ENCODE data around the gene RASGEF1C.

Gene RASGEF1C

DNA sequence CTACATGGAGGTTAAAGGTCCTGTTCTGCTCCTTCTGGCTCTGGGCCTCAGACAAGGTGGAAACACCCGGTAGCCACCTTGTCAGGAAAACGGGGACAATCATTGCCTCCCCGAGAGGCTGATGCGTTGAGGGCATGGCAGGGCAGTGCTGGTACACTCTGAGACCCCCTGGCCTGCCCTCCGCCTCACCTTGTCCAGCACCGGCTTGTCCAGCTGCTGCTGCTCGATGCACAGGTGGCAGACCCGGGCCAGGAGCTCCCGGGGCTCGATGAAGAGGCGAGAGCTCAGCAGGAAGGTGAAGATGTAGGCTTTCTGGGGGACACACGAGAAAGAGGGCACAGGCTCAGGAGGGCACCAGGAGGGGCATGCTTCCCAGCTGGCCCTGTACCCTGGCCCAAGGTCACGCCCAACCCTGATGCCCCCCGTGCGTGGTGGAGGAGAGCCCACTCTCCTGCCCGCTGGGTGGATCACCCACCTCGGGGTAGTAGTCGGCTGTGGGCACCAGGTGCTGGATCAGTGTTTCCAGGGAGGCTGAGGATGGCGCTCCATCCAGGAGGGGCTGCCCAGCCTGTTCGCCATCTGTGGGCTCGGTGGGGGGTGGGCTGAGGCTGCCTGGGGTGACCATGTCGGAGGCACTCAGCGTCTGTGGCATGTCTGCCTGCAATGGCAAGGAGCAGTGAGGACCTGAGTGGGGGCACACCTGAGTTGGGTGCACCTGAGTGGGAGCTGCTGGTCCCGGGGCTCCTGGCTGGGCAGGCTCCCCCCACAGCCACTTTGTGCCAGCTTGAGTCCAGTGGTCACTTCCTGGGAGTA, 71.4 kb downstream of the RASGEF1C start:
- no peaks in the 10 kb centered on the region for H3K27me3 ChIP-seq (replicated peaks; ENCODE audit: control insufficient read depth, insufficient read depth, low read length, poor library complexity, severe bottlenecking)
- DNase-seq, result no peak
- no peaks in the 10 kb centered on the region for H3K4me1 ChIP-seq (ENCODE audit: control insufficient read depth, insufficient read depth, low read length, poor library complexity, severe bottlenecking)
- no peaks in the 10 kb centered on the region for H3K36me3 ChIP-seq (ENCODE audit: control insufficient read depth, insufficient read depth, low read length)
- no peak overlapping the region for H3K4me3 ChIP-seq (ENCODE audit: insufficient read depth, low read depth, low read length, poor library complexity, severe bottlenecking)
- H3K9me3 ChIP-seq (ENCODE audit: control insufficient read depth, low read length), result no peaks in the 10 kb centered on the region
- H3K27ac ChIP-seq (ENCODE audit: insufficient read depth, low read length, poor library complexity, severe bottlenecking), result no peak overlapping the region

DNA sequence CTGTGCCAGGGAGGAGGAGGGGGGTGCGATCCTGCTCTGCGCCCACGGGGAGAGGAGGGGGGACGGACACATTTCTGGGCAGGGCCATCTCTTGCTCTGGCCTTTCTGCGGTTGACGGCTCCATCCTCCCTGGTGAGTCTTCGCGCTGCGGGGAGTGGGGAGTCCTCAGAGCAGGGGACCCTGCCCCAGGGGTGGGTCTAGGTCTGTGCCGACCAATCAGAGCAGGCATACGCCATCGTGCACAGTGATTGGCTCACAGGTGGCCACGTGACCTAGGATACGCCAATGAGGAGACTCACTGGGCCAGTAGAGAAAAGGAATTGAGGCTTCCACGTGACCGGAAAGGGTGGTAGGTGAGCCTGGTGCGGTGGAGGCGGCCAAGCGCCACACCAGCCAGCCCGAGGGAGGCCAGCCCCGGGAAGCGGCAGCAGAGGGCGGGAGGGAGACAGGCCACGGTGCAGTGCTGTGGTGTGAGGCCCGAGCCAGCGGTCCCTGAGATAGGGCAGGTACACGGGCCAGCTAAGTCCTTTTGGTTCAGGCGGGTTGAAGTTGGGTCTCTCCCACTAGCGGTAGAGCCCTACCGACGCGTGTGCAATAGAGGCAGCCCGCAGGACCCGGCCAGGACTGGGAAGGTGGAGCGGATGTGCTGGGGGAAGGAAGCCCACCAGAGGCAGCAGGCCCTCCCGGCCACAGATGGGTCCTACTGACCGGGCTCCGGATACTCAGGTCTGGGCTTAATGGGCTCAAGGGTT, 72.2 kb downstream of the RASGEF1C start:
- H3K9me3 ChIP-seq (ENCODE audit: control insufficient read depth, low read length), result no peaks in the 10 kb centered on the region
- no peak overlapping the region for H3K4me3 ChIP-seq (ENCODE audit: insufficient read depth, low read depth, low read length, poor library complexity, severe bottlenecking)
- H3K27me3 ChIP-seq (replicated peaks; ENCODE audit: control insufficient read depth, insufficient read depth, low read length, poor library complexity, severe bottlenecking), result no peaks in the 10 kb centered on the region
- H3K27ac ChIP-seq (ENCODE audit: insufficient read depth, low read length, poor library complexity, severe bottlenecking), result no peak overlapping the region
- no peaks in the 10 kb centered on the region for H3K4me1 ChIP-seq (ENCODE audit: control insufficient read depth, insufficient read depth, low read length, poor library complexity, severe bottlenecking)
- no peak for DNase-seq
- no peaks in the 10 kb centered on the region for H3K36me3 ChIP-seq (ENCODE audit: control insufficient read depth, insufficient read depth, low read length)

DNA sequence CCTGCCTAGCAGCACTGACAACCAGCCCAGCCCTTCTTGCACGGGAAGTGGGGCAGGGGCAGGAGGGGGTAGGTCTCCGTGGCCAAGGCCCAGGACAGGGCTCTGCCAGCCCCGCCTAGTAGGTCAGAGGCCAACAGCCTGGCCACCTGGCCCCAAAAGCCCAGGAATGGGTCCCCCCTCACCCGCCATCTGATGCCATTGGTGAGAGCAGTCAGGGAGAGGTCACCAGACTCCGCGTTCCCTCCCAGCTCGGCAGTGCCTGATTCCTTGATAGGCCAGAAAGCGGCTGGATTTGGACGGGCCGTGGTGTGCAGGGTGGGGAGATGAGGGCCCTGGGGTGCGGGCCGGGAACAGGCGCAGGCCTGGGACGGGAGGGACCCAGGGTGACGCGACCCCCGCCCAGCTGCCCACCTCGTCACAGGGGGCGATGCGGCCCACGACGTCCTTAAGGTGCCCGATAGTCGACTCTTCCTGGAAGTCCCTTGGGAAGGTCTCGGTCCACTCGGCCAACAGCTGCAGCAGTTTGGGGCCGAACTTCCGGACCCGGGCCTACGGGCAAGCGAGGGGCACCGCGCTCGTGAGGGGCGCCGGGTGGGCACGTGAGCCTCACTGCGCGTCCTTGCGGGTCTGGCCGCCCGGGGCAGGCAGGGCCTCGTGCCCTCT, 72.9 kb downstream of the RASGEF1C start:
- no peak overlapping the region for H3K4me3 ChIP-seq (ENCODE audit: insufficient read depth, low read depth, low read length, poor library complexity, severe bottlenecking)
- no peaks in the 10 kb centered on the region for H3K9me3 ChIP-seq (ENCODE audit: control insufficient read depth, low read length)
- DNase-seq, result no peak
- no peaks in the 10 kb centered on the region for H3K27me3 ChIP-seq (replicated peaks; ENCODE audit: control insufficient read depth, insufficient read depth, low read length, poor library complexity, severe bottlenecking)
- H3K4me1 ChIP-seq (ENCODE audit: control insufficient read depth, insufficient read depth, low read length, poor library complexity, severe bottlenecking), result no peaks in the 10 kb centered on the region
- no peak overlapping the region for H3K27ac ChIP-seq (ENCODE audit: insufficient read depth, low read length, poor library complexity, severe bottlenecking)
- no peaks in the 10 kb centered on the region for H3K36me3 ChIP-seq (ENCODE audit: control insufficient read depth, insufficient read depth, low read length)

DNA sequence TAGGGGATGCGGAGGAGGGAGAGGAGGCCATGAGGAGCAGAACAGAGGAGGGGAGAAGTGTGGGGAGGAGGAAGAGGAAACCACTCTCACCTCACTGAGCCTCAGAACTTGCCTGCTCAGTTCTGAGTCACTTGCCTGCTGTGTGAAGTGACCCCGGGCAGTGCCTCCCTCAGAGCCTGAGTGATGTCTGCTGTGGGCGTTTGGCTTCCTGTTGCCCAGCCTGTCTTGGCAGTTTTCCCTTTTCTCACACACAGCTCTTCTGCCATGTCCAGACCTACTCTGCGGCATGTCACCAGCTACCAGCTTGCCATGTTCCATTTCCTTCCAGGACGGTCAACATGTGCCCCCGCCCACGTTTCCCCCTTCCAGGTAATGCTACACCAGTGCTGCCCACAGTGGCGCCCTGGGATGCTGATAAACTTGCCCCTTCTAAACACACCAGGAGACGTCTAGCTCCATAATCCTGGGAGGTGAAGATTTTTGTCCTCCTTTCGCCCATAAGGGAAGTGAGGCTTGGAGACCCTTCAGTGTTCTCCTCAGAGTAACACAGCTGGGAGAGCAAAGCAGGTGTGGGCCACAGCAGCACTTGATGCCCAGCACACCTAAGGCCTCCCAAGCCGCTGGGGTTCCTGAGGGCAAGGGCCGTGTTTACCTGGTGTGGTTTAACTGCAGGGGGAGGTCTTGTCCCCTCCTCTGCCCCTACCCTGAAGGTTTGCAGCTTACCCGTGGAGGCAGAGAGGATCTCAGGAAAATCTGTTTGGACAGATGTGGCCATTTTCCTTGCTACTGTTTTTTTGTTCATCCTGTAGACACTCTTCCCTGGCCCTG, 73.7 kb downstream of the RASGEF1C start:
- Histone ChIP-seq H3K9me3 (ENCODE audit: control insufficient read depth, low read length) (no peaks in the 10 kb centered on the region), H3K36me3 (ENCODE audit: control insufficient read depth, insufficient read depth, low read length) (no peaks in the 10 kb centered on the region), H3K4me1 (ENCODE audit: control insufficient read depth, insufficient read depth, low read length, poor library complexity, severe bottlenecking) (no peaks in the 10 kb centered on the region), H3K4me3 (ENCODE audit: insufficient read depth, low read depth, low read length, poor library complexity, severe bottlenecking) (no peak overlapping the region), H3K27ac (ENCODE audit: insufficient read depth, low read length, poor library complexity, severe bottlenecking) (no peak overlapping the region), H3K27me3 (replicated peaks; ENCODE audit: control insufficient read depth, insufficient read depth, low read length, poor library complexity, severe bottlenecking) (no peaks in the 10 kb centered on the region)
- no peak for DNase-seq

DNA sequence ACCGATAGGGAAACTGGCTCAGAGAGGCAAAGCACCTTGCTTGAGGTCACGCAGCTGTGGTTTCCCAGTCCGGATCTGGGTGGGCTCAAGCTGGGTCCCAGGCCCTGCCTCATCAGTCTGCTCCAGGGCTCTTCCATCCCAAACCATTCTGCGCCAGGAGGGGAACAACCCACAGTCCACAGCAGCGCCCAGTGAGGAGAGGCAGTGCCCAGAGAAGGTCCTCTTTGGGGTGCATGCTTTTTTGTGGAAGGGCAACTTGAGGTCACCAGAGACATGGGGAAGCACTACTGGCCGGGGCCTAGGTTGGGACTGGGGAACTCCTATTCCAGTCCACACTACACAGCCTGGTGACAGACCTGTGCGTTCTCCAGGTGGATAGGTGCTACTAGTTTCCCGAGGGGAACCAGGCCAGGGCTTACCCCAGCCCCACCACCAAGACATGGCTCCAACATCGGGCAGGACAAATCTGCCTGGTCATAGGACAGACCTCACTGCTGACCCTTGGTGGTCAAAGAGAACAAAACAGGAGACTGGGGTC, 75.0 kb downstream of the RASGEF1C start:
- no peak for DNase-seq
- Histone ChIP-seq H3K27me3 (replicated peaks; ENCODE audit: control insufficient read depth, insufficient read depth, low read length, poor library complexity, severe bottlenecking) (no peaks in the 10 kb centered on the region), H3K36me3 (ENCODE audit: control insufficient read depth, insufficient read depth, low read length) (no peaks in the 10 kb centered on the region), H3K9me3 (ENCODE audit: control insufficient read depth, low read length) (no peaks in the 10 kb centered on the region), H3K27ac (ENCODE audit: insufficient read depth, low read length, poor library complexity, severe bottlenecking) (no peak overlapping the region), H3K4me3 (ENCODE audit: insufficient read depth, low read depth, low read length, poor library complexity, severe bottlenecking) (no peak overlapping the region), H3K4me1 (ENCODE audit: control insufficient read depth, insufficient read depth, low read length, poor library complexity, severe bottlenecking) (no peaks in the 10 kb centered on the region)

DNA sequence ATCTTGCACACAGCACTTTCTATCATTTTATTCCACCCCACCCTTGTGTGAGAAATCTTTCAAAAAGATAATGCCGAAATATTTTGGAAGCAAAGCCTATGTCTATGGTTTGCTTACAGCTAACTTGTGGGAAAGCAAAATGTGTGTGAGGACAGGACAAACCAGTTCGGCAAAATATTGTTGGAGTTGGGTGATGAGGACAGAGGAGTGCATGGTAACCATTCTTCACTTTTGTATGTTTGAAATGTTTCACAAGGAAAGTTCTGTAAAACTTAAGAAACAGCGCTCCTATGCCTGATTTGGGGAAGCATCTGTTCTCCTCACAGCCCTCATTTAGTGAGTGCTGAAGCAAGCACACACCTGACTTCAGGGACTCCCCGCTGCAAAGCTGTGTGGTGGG, 75.5 kb downstream of the RASGEF1C start:
- H3K4me3 ChIP-seq (ENCODE audit: insufficient read depth, low read depth, low read length, poor library complexity, severe bottlenecking), result no peak overlapping the region
- H3K27me3 ChIP-seq (replicated peaks; ENCODE audit: control insufficient read depth, insufficient read depth, low read length, poor library complexity, severe bottlenecking), result no peaks in the 10 kb centered on the region
- H3K36me3 ChIP-seq (ENCODE audit: control insufficient read depth, insufficient read depth, low read length), result no peaks in the 10 kb centered on the region
- no peak for DNase-seq
- no peak overlapping the region for H3K27ac ChIP-seq (ENCODE audit: insufficient read depth, low read length, poor library complexity, severe bottlenecking)
- no peaks in the 10 kb centered on the region for H3K9me3 ChIP-seq (ENCODE audit: control insufficient read depth, low read length)
- no peaks in the 10 kb centered on the region for H3K4me1 ChIP-seq (ENCODE audit: control insufficient read depth, insufficient read depth, low read length, poor library complexity, severe bottlenecking)

DNA sequence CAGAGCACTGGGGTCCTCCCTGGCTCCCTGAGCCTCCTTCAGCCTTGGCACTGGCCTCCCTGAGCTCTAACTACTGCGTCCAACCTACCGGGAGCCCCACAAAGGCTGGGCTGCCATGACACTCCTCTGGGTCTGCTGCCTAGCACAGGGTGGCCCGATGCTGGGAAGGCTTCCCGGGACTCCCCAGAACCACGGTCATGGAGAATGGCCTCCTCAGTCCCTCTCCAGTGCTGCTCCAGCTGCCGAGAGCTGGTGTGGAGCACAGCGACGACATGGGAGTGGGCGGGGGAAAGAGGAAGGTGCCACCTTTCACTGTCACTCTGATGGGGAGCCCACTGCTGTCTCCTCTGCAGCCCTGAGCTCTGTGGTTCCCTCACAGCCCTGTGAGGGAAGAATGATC, 76.0 kb downstream of the RASGEF1C start:
- no peak overlapping the region for H3K27ac ChIP-seq (ENCODE audit: insufficient read depth, low read length, poor library complexity, severe bottlenecking)
- no peaks in the 10 kb centered on the region for H3K36me3 ChIP-seq (ENCODE audit: control insufficient read depth, insufficient read depth, low read length)
- H3K4me1 ChIP-seq (ENCODE audit: control insufficient read depth, insufficient read depth, low read length, poor library complexity, severe bottlenecking), result no peaks in the 10 kb centered on the region
- no peaks in the 10 kb centered on the region for H3K27me3 ChIP-seq (replicated peaks; ENCODE audit: control insufficient read depth, insufficient read depth, low read length, poor library complexity, severe bottlenecking)
- no peak overlapping the region for H3K4me3 ChIP-seq (ENCODE audit: insufficient read depth, low read depth, low read length, poor library complexity, severe bottlenecking)
- no peaks in the 10 kb centered on the region for H3K9me3 ChIP-seq (ENCODE audit: control insufficient read depth, low read length)
- DNase-seq, result no peak

DNA sequence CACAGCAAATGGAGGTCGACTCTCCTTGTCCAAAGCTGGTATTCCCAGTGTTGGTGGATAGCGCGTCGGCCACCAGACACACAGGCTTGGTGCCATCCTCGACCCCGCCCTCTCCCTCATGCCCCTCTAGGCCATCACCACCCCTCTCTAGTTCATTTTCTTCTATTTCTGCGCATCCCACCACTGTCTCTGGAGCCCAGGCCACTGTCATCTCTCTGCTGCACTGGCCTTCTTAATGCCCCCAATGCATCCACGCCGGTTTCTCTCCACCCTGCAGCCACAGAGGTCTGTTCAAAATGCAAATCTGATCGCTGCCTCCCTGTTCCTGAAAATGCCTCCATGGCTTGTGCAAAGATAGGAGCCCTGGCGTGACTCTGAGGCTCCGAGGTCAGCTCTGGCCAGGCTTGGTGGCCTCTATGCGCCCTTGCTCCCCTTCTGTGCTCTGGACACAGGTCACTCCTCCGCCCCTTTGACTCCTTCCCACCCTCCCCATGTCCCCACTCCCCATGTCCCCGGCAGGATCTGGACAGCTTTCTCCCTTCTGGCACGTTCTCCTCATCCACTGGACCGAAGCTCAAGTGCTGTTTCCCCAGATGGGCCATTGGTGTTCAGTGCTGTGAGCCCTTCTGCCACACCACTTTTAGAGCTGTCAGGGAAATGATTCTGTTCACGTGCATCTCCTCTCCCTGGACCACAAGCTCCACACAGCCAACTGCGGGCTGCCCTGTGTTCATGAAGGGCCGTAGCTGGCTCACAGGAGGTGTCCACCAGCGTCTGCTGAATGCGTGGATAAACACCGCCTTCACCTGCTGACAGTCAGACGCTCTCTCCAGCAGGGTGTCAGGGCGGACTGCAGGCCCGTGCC, 77.9 kb downstream of the RASGEF1C start:
- no peak for DNase-seq
- Histone ChIP-seq H3K4me3 (ENCODE audit: insufficient read depth, low read depth, low read length, poor library complexity, severe bottlenecking) (no peak overlapping the region), H3K27me3 (replicated peaks; ENCODE audit: control insufficient read depth, insufficient read depth, low read length, poor library complexity, severe bottlenecking) (no peaks in the 10 kb centered on the region), H3K9me3 (ENCODE audit: control insufficient read depth, low read length) (no peaks in the 10 kb centered on the region), H3K36me3 (ENCODE audit: control insufficient read depth, insufficient read depth, low read length) (no peaks in the 10 kb centered on the region), H3K27ac (ENCODE audit: insufficient read depth, low read length, poor library complexity, severe bottlenecking) (no peak overlapping the region), H3K4me1 (ENCODE audit: control insufficient read depth, insufficient read depth, low read length, poor library complexity, severe bottlenecking) (no peaks in the 10 kb centered on the region)
